GM12878 (cell line): Measurements from ENCODE around the gene ING4.

Experiments
- DPF2 ChIP-seq: fragments of 450-650 bp; IDR thresholded peaks from 2 replicates; pipeline ENCODE4 v1.6.1; 2017; ENCODE audit warnings: mild to moderate bottlenecking
- NR2C1 ChIP-seq: fragments of 450-650 bp; IDR thresholded peaks from 2 replicates; pipeline ENCODE4 v1.6.1; 2017; ENCODE audit warnings: antibody characterized with exemption, mild to moderate bottlenecking, moderate library complexity
- RFX5 ChIP-seq: IDR thresholded peaks from 2 replicates; pipeline ENCODE4 v1.6.1; 2011; ENCODE audit warnings: low read depth, low read length, improper control_type of control experiment
- ZNF274 ChIP-seq: IDR thresholded peaks from one replicate; pipeline ENCODE4 v1.8.0; 2011; ENCODE audit not compliant: insufficient read length, insufficient read depth
- ZSCAN29 ChIP-seq: fragments of 450-650 bp; IDR thresholded peaks from 2 replicates; pipeline ENCODE4 v1.6.1; 2017; ENCODE audit warnings: mild to moderate bottlenecking, moderate library complexity
- TF ChIP-seq, protein P1 (sequence below): IDR thresholded peaks from 2 replicates; pipeline ENCODE4 v1.6.1; 2012; ENCODE audit warnings: low read depth, low read length, improper control_type of control experiment
- TF ChIP-seq, protein P2 (sequence below), 3 experiments: IDR thresholded peaks in 2 of 3; conservative IDR thresholded peaks in 1 of 3; 2 replicates each; pipeline ENCODE4 v1.5.1; 2011; ENCODE audit warnings: low read depth in 3 of 3, low read length in 3 of 3, mild to moderate bottlenecking in 3 of 3, control low read depth in 2 of 3, moderate library complexity in 2 of 3, inconsistent platforms in 1 of 3, mixed read lengths in 1 of 3; ENCODE audit not compliant: control insufficient read depth in 2 of 3, insufficient read depth in 1 of 3; ENCODE audit errors: extremely low read depth in 1 of 3
- TF ChIP-seq, protein P3 (sequence below): fragments of 450-650 bp; formaldehyde crosslinking; IDR thresholded peaks from 2 replicates; pipeline ENCODE4 v1.4.0; 2022; ENCODE audit warnings: mild to moderate bottlenecking, moderate library complexity

DNA sequence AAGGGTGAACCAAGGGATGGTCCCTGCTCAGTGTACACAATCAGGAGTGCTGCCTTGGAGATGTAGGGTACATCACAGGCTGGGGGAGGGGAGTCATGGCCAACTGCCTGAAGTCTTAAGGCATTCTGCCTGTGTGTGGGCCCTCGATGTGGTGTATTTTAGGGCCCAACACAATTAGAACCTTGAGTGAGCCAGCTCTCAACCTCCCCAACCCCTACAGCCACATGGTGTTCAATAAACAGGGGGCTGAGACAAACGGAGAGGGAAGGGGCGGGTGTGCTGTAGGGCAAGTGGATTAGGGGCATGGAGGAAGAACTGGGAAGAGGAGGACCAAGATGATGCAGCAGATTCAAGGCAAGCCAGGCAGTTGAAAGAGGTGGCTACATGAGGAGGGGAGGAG lies 47.1 kb downstream of the ING4 start:
- TF ChIP-seq NR2C1 (no peak), DPF2 (no peak), RFX5 (no peak), ZSCAN29 (no peak), ZNF274 (no peak)
- TF ChIP-seq, protein P1, sequence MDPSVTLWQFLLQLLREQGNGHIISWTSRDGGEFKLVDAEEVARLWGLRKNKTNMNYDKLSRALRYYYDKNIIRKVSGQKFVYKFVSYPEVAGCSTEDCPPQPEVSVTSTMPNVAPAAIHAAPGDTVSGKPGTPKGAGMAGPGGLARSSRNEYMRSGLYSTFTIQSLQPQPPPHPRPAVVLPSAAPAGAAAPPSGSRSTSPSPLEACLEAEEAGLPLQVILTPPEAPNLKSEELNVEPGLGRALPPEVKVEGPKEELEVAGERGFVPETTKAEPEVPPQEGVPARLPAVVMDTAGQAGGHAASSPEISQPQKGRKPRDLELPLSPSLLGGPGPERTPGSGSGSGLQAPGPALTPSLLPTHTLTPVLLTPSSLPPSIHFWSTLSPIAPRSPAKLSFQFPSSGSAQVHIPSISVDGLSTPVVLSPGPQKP = no peak
- TF ChIP-seq, protein P2, sequence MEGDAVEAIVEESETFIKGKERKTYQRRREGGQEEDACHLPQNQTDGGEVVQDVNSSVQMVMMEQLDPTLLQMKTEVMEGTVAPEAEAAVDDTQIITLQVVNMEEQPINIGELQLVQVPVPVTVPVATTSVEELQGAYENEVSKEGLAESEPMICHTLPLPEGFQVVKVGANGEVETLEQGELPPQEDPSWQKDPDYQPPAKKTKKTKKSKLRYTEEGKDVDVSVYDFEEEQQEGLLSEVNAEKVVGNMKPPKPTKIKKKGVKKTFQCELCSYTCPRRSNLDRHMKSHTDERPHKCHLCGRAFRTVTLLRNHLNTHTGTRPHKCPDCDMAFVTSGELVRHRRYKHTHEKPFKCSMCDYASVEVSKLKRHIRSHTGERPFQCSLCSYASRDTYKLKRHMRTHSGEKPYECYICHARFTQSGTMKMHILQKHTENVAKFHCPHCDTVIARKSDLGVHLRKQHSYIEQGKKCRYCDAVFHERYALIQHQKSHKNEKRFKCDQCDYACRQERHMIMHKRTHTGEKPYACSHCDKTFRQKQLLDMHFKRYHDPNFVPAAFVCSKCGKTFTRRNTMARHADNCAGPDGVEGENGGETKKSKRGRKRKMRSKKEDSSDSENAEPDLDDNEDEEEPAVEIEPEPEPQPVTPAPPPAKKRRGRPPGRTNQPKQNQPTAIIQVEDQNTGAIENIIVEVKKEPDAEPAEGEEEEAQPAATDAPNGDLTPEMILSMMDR (IDR thresholded peaks at IDR 0.05 in 2 of 3, conservative IDR thresholded peaks at IDR 0.05 in 1 of 3; ENCODE audit: control insufficient read depth in 2 of 3, extremely low read depth in 1 of 3, insufficient read depth in 1 of 3, low read depth in 3 of 3, low read length in 3 of 3) = no peak
- TF ChIP-seq, protein P3, sequence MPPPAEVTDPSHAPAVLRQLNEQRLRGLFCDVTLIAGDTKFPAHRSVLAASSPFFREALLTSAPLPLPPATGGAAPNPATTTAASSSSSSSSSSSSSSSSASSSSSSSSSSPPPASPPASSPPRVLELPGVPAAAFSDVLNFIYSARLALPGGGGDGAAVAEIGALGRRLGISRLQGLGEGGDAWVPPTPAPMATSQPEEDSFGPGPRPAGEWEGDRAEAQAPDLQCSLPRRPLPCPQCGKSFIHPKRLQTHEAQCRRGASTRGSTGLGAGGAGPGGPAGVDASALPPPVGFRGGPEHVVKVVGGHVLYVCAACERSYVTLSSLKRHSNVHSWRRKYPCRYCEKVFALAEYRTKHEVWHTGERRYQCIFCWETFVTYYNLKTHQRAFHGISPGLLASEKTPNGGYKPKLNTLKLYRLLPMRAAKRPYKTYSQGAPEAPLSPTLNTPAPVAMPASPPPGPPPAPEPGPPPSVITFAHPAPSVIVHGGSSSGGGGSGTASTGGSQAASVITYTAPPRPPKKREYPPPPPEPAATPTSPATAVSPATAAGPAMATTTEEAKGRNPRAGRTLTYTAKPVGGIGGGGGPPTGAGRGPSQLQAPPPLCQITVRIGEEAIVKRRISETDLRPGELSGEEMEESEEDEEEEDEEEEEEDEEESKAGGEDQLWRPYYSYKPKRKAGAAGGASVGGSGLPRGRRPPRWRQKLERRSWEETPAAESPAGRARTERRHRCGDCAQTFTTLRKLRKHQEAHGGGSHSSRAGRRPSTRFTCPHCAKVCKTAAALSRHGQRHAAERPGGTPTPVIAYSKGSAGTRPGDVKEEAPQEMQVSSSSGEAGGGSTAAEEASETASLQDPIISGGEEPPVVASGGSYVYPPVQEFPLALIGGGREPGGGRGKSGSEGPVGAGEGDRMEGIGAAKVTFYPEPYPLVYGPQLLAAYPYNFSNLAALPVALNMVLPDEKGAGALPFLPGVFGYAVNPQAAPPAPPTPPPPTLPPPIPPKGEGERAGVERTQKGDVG = no peak
